ENCODE results near the gene ATP2B2. TPM values are rescaled to one million over a fixed set of nuclear protein-coding genes. Genes with fewer than 3 reads are reported as not detected.
A peak's percentile ranks its signal among the peaks of the same experiment; 100 is the strongest.
"Not testable (repeated sequence)": the region's sequence is repeated elsewhere in the genome, so short reads cannot be mapped to it uniquely, and the experiment has no call there.

The ATP2B2 gene
- total RNA-seq, 1 donor, result 0.27 TPM

DNA sequence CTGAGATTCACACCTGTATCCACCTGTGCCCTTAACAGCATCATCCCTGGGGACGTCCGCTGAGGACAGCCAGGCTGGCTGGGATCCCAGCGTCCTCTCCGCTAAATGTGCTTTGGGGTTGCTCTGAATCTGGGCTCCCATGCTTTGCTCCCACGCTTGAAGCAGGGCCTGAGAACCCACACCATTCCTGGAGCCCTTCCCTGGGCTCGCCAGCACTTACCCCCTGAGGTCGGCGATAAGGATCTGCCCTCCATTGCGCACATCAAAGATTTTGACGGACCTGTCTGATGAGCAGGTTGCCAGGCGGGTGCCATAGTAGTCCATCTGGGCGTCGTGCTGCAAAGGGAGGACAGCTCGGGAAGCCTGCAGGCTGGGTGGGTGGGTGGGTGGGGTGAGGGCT lies 190.3 kb downstream of the ATP2B2 start:
- DNase-seq (ENCODE audit: low read depth in 2 of 3, low spot score in 2 of 3), result no peak

DNA sequence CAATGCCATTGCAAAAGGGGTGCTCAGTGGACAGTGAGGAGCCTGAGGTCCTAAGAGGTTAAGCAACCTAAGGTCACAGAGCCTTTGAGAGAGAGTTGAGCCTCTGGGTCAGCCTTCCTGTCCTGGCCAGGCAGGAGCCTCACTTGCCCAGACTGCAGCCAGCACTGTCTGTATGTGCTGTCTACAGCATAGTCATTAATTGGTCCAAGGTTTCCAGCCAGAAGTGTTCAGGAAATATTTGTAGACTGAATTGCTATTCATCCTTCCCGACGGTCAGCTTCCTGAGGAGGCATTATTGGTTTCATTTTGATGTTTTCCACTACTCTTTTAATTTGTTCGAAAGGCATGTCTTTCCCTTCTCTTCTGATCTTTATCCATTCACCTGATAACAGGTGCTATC lies 192.5 kb downstream of the ATP2B2 start:
- no peak for DNase-seq (ENCODE audit: low read depth in 2 of 3, low spot score in 2 of 3)

DNA sequence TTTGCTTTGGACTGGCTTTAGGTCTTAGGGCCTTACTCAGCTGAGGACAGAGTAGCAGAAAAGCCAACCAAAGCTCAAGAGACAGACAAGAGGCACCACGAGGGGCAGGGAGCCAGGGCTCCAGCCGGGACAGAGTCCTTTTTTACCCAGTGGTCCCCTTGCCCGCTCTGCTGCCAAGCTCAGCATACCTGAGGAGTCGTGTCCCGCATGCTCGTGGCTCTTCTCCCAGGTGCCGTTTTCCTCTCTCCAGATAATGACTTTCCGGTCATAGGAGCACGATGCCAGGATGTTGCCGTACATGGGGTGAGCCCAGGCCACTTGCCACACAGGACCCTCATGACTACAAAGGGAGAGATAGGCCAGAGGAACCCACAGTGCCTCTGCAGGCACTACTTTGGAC lies 193.0 kb downstream of the ATP2B2 start:
- DNase-seq (ENCODE audit: low read depth in 2 of 3, low spot score in 2 of 3), result no peak

DNA sequence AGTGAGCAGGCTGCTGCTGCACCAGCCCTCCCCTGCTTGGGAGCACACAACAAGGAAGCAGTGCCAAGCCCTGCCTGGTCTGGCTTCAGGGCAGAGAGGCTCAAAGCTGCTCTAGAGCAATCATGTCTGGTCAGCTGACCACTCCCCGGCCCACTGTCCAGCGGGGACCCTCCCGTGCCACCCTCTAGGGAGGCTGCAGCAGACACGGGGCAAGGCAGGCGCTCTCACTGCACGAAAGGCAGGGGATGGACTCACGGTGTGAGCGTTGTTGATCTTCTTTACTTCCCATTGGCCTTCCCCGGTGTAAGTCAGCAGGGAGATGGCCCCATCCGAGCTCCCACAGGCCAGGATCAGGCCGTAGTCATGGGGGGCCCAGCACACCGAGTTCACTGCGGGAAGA lies 193.7 kb downstream of the ATP2B2 start:
- no peak for DNase-seq (ENCODE audit: low read depth in 2 of 3, low spot score in 2 of 3)

DNA sequence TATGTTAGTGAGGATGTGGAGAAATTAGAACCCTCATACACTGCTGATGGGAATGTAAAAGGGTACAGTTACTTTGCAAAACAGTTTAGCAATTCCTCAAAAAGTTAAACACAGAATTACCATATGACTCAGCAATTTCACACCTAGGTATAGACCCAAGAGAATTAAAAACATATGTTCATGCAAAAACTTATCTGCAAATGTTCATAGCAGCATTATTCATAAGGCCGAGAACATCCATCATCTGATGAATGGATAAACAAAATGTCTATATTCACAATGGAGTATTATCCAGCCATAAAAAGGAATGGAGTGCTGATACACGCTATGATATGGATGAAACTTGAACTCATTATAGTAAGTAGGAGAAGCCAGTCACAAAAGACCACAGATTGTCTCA lies 194.8 kb downstream of the ATP2B2 start:
- no peak for DNase-seq (ENCODE audit: low read depth in 2 of 3, low spot score in 2 of 3)

DNA sequence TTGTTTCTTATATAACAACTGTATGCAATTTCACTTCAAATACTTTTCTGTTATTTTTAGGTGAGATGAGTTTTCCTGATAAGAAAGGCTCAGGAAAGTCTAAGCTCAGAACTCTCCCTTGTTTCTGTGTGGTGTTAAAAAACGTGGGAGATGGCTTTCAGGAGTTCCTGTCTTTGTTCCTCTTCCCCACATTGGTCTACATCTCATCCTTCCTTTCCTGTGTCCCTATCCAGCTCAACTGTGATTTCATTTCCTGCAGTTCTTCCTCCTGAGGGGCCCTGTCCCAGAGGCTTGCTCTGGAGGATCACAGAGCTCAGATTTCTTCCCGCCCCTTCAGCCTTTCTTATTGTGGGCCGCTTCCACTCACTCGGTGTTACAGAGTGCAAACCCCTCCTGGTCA lies 195.7 kb downstream of the ATP2B2 start:
- no peak for DNase-seq (ENCODE audit: low read depth in 2 of 3, low spot score in 2 of 3)

DNA sequence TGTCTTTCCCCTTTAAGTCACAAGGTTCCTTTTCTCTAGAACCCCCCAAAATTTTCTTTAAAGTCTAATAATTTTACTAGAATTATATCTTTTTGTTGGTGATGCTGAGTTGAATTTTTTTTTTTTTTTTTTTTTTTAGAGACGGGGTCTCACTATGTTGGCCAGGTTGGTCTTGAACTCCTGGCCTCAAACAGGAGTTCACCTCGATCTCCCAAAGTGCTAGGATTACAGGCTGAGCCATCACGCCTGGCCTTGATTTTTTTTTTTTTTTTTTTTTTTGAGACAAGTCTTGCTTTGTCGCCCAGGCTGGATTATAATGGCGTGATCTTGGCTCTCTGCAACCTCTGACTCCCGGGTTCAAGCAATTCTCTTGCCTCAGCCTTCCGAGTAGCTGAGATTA lies 196.7 kb downstream of the ATP2B2 start:
- DNase-seq (ENCODE audit: low read depth in 2 of 3, low spot score in 2 of 3), result no peak

DNA sequence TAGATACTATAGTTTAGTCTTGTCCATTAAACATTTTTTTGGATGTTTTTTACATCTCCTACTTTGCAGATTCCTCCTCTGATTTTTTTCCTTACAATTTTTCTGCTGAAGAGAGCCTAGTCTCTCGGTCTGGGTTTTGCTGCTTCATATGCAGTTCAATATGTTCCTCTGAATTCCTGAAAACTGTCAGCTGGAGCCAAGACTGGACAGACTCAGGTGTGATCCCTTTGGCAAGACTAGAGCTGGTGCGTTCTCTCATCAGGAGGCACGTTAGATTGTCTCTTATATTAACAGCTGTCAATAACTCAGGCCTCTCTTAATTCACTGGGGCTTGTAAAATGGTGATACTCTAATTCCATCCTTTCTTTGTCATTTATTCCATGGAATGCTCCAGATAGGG lies 199.2 kb downstream of the ATP2B2 start:
- DNase-seq (ENCODE audit: low read depth in 2 of 3, low spot score in 2 of 3), result no peak

DNA sequence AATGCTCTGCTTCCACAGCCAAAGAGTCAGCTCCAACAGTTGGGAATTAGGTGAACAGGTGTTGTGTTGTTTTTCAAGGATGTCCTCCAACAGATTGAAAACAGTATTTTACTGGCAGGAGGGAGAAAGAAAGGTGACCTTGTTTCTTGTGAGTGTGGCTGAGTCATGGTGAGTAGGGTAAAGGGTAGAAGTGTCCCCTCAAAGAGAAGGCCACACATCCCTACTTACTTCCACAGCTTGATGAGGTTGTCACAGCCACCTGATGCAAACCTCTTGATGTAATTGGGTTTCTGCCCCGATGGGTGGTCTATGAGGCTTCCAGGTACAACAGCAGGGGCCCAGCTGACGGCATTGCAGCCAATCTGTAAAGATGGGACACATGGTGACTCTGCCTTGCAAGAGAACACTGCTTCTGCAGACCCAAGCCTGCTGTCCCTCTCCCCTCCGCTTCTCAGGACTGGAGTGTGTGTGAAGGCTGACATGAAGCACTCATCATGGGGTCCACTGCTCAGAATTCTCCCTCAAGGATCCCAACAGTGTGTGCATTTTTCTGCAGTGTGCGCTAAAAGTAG lies 200.0 kb downstream of the ATP2B2 start:
- no peak for DNase-seq (ENCODE audit: low read depth in 2 of 3, low spot score in 2 of 3)

DNA sequence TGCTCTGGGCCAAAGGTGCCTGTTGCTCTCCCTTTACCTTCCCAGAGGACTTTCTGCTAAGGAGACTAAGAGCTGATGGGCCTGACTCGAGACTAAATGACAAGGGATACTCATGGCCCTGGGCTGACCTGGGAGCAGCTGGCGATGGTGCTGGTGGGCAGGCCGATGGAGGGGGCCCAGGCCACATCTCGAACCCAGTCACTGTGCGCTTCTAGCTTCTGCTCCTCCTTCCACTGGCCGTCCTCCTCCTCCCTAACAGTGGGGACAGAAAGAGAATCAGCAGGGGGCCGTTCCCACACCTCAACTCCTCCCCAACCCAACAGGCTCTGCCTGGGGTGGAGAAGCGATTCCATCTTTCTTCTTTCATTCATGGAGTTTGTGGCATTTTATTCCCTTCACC lies 200.5 kb downstream of the ATP2B2 start:
- no peak for DNase-seq (ENCODE audit: low read depth in 2 of 3, low spot score in 2 of 3)

DNA sequence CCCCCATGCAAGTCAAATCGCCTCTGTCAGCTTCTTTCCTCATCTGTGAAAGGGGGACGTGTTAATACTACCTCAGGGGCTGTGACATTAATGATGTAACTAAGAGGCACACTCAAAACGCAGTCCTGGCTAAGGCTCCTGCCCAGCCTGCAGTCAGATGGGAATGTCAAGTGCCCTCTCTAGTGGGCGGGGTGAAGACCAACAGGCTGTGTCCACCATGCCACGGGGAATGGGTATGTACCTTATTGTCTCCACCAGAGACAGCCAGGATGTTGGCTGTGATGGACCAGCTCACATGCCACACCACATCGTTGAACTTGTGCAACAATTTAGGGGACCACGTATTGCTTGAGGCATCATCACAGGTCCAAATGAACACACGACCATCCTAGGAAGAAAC lies 201.6 kb downstream of the ATP2B2 start:
- DNase-seq (ENCODE audit: low read depth in 2 of 3, low spot score in 2 of 3), result no peak

DNA sequence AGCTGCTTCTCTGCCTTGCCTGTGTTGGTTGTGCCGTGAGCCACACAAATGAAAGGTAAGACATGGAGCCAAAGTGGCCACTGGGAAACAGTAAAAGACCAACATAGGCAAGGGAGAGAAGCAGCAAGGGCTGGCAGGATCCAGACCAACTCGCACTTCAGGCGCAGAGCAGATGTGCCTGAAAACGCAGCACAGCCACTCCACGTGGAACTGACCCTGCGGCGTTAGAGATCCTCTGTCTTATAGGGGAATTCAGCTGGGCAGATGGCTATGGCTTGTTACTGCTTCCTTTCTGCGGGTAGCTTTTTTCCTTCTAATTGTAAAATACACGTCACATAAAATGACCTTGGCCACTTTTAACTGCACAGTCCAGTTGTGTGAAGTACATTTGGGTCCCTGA lies 202.3 kb downstream of the ATP2B2 start:
- no peak for DNase-seq (ENCODE audit: low read depth in 2 of 3, low spot score in 2 of 3)

DNA sequence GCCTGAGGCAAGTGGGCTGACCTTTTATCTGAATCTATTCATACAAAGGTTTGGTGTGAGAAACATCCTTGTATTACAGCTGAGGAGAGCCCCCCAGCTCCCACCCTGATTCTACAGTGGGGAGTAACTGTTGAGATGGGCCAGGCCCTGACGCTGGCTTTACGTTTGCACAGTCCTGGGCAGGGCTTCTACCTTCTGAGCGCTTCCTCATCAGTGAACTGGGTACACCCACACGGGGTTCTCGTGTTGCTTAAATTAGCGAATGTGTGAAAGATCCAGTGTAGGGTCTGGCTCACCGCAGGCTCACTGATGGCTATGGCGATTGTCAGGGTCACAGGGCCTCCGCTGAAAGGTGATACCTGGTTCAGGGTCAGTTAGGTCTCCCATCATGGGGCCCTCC lies 205.3 kb downstream of the ATP2B2 start:
- DNase-seq (ENCODE audit: low read depth in 2 of 3, low spot score in 2 of 3), result no peak

DNA sequence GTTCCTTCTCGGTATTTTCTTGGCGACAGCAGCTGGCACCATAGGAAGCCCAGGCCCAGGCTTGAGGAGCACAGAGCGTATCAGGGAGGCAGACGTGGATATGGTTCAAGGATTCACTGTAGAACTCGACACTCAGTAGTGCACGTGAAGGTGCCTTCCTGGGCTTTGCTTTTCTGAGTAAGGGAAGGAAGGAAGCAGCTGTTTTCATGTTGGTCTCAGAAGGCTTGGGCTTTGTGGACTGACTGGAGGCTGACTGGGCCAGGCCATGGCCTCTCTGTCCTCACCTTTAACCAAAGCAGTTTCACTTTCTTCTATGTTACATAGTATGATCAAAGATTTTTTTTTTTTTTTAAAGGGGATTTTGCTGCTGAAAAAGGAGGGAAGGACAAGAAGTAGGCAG lies 205.7 kb downstream of the ATP2B2 start:
- DNase-seq (ENCODE audit: low read depth in 2 of 3, low spot score in 2 of 3), result no peak

DNA sequence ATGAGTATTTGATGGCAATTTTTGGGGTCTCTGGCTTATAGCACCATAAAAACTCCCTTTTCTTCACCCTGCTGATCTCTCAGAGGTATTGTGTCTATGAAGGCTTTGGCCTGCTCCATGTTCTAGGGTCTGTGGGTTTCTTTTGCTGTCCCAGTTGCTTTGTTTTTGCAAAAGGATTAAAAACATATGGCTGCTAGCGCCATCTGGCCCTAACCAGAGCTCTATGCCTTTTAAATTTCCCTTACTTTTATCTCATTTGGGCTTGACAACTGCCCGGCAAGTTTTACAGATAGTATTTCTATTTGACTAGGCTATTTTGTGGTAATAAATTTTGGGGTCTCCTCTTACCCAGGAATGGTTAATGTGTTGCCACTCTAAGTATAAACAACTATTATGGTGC lies 206.2 kb downstream of the ATP2B2 start:
- DNase-seq (ENCODE audit: low read depth in 2 of 3, low spot score in 2 of 3), result peak in 1 of 3 donors; percentile 22

DNA sequence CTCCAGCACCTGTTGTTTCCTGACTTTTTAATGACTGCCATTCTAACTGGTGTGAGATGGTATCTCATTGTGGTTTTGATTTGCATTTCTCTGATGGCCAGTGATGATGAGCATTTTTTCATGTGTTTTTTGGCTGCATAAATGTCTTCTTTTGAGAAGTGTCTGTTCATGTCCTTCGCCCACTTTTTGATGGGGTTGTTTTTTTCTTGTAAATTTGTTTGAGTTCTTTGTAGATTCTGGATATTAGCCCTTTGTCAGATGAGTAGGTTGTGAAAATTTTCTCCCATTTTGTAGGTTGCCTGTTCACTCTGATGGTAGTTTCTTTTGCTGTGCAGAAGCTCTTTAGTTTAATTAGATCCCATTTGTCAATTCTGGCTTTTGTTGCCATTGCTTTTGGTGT lies 207.3 kb downstream of the ATP2B2 start:
- not testable (repeated sequence) for DNase-seq (ENCODE audit: low read depth in 2 of 3, low spot score in 2 of 3)

DNA sequence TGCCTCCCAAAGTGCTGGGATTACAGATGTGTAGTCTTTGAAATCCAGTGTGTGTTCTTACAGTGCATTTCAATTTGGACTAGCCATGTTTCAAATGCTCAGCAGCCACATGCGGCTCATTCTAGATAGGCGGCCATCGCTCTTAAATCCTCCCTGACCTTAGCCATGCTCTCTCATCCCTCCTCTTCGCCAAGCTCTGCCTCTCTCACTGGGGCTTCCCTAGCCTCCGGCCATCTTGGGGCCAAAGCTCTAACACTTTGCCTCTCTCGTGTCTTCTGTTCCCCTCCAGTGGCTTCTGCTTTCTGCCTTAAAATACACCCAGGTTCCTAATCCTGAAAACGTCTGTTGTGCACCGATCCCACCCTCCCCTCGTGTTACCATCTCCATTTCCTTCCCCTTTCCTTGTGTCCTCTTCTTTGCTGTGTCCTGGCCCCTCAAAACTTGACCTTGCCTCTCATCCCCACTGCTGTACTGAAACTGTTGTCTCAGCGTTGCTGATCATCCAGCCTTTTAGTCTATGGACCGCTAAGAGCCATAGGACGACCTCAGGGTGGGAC lies 211.3 kb downstream of the ATP2B2 start:
- DNase-seq (ENCODE audit: low read depth in 2 of 3, low spot score in 2 of 3), result no peak

DNA sequence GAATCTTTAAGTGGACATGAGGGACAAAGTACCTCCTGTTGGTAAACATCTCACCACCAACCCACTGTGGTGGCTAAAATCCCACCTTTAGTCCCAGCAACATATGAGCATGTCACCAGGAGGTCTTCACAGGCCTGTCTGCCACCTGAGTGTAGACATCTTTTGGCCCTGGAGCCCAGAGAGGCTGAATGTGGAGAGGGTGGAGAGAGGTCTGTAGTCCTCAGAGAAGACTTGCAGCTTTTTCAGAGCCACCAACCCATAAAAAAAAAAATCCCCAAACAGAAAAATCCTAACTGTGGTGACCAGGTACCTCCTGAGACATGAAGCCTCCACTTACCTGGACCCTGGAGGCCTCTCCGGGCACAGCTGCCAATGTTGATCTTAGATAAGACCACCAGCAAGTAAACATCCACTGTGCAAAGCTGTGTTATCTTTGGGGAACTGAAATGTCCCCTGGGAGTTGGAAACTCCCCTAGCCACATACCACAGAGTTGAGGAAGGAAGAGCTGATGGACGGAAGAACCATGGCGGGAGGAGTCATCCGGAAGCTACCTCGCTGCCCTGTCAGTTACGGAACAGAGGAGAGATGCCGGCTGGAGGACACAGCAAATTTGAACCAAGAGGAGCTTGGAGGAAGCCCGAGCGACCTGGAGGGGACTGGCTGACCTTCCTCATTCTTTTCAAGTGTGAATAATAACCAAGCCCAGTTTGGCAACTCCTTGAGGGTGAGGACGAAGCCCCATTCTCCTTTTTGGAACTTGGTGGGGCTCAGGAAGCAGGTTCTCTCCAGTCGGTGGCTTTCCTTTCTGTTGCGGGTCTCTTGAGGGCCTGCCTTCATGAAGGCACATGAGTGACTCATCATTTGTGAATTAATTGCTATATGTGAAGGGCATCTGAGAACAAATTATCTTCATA lies 212.6 kb downstream of the ATP2B2 start, which contains the start of gene GHRL:
GHRL (minus strand) TSS at position 443 of the 915 bp plus-strand sequence. CDS start 2,767 bp downstream, outside the sequence.
- peak in 2 of 3 donors; percentile 84 to 89 for DNase-seq (ENCODE audit: low read depth in 2 of 3, low spot score in 2 of 3)

DNA sequence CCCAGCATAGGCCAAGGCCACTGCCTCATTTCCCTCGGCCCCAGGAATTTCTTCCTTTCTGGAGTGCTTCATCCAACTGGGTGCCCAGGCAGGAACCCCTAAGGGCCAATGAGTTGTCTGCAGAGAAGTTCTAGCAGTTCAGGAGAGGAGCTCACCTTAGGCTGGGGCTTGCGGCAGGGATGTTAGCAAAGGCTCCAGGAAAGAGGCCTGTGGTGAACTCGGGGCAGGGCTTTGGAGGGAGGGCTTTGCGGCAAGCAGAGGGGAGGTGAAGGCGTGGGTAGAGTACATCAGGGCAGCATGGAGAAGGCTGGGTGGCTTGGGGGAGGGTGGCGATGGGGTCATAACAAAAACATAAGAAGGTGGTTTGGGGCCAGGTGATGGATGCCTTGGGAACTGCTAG lies 213.7 kb downstream of the ATP2B2 start:
- DNase-seq (ENCODE audit: low read depth in 2 of 3, low spot score in 2 of 3), result no peak

DNA sequence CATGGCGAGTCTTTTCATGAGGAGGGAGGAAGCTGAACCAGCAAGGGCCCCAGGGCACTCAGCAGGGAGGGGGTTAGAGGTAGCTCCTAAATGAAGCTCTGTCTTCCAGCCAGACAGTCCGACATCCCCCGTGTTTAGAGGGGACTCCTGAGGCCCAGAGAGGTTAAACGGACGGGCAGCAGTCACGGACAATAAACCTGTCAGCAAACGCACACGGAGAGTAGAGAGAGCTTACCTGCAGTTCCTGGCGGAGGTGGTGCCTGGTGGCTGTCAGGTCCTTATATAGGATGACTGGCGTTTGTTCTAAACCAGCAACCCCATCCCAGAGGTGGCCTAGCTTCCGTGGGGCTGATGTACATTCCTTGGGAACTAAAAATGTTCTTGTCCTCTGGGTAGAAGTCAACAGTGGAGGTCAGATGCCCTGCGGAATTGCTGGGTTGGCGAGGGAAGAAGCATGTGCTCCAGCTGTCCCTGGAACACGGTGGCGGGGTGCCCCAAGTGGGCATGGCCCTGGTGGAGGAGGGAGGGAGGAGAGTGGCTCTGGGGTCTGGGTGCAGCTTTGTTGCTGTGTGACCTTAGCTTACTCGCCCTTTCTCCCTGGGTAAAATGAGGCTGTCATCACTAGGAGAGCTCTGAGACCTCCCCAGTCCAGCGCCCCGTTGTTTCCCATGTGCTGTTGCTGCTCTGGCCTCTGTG lies 214.8 kb downstream of the ATP2B2 start:
- no peak for DNase-seq (ENCODE audit: low read depth in 2 of 3, low spot score in 2 of 3)

DNA sequence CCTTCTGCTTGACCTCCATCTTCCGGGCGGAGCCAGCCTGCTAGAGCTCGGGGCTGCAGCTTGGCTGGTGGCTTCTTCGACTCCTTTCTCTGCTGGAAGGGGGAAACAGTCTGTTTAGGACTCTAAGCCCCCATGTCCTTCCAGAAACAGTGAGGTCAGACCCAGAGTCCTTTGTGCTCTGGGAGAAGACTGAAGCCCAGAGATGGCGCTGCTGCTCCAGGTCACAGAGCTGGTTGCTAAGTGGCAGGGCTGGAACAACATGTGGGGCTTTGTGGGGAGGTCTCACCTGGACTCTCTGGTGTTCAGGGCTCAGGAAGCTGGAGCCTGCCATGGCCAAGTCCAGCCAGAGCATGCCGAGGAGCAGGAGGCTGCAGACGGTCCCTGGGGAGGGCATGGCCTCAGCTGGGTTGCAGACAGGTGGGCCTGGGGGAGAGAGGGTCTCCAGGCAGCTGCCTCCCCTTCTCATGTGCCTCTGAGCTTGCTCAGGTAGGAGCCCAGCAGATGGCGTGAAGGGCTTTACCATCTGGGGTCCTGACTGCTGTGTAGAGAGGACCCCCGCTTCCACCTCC lies 215.5 kb downstream of the ATP2B2 start:
- DNase-seq (ENCODE audit: low read depth in 2 of 3, low spot score in 2 of 3), result no peak

Data from hematopoietic multipotent progenitor cell (in vitro differentiated cells).